Skin epidermis (tissue), 12 donors: Measurements from ENCODE around the gene IGSF3.
"Not testable (repeated sequence)": the region's sequence is repeated elsewhere in the genome, so short reads cannot be mapped to it uniquely, and the experiment has no call there.

Experiments
- H3K27ac ChIP-seq, 21 experiments: fragments of 200-600 bp; sonication (generic) in 11 of 21; one replicate each; pipeline ENCODE4 v1.5.0; 2020; ENCODE audit warnings: mild to moderate bottlenecking in 3 of 21, inconsistent platforms in 2 of 21, moderate library complexity in 2 of 21
- H3K4me3 ChIP-seq, 7 experiments: fragments of 200-600 bp; sonication (generic) in 2 of 7; one replicate each; pipeline ENCODE4 v1.5.0; 2020; ENCODE audit warnings: inconsistent platforms in 2 of 7, mild to moderate bottlenecking in 2 of 7, moderate library complexity in 1 of 7

Gene IGSF3

DNA sequence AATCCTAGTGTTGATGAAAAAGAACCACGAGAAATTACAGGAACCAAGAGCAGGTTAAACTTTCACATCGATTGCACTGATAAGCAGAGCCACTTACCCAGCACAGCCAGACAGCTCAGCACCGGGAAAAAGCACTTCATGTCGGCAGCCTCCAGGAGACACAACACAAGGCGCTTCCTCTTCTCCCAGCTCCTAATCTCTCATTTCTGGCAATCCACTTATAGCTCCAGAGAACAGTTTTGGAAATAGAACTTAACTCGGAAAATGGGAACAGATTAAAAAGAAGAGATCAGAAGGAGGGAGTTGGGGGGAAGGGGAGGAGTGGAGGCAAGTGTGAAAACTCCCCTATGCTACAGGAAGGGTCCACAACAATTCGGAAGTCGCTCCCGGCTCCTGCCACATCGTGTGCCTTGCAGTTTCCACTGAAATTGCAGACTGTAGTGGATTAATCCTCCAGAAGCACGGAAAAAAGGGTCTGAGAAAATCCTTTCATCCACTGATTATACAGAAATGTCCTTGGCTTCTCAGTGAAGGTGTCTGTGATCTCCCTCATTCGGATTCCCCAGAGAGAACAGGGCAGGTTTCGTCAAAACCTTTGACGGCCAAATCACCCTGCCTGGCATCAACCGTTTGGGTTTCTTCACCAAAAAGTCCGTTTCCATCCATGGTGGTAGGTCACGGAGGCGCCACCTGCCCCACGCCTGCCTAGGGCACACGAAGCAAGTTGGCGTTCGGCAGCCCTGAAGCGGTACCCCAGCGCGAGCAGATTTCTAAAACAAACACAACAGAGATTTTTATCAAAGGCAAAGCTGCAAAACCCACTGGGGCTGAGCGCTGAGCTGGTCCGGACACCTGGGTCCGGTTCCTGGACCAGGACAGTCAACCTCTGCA lies 1.1 kb downstream of the IGSF3 start:
- peak overlapping the region in 19 of 21 experiments; percentile 53 to 88 (median 77) for H3K27ac ChIP-seq

GRCh38 chr1:116664978-116665371 lies 2.6 kb downstream of the IGSF3 start:
- Histone ChIP-seq H3K27ac (no peak overlapping the region), H3K4me3 (peak overlapping the region in 3 of 7 experiments; percentile 60 to 84 (median 77))

More for the DNA sequence above, 1.1 kb downstream of the IGSF3 start:
- peak overlapping the region; percentile 60 to 84 (median 67) for H3K4me3 ChIP-seq

GRCh38 chr1:116664366-116664977 lies 3.1 kb downstream of the IGSF3 start:
- Histone ChIP-seq H3K4me3 (peak overlapping the region in 2 of 7 experiments; percentile 13 to 77), H3K27ac (no peak overlapping the region)

DNA sequence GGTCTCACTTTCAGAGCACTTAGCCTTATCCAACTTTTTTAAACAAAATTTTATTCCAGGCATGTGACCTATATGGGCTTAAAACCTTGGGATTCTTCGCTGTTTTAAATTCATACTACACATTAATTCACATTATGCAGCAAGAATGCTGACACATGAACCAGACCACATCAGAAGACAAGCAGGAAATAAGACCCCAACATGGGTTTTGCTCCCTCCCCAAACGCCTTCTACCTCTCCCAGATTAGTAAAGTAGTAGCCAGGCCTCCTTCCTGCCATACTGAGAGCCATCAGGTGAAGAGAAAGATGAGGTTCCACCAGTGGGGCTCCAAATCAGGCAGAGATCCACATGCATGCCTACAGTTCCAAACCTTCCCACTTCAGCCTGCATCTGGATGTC lies 3.7 kb downstream of the IGSF3 start:
- H3K4me3 ChIP-seq = peak overlapping the region in 1 of 7 experiments; percentile 13
- no peak overlapping the region for H3K27ac ChIP-seq

DNA sequence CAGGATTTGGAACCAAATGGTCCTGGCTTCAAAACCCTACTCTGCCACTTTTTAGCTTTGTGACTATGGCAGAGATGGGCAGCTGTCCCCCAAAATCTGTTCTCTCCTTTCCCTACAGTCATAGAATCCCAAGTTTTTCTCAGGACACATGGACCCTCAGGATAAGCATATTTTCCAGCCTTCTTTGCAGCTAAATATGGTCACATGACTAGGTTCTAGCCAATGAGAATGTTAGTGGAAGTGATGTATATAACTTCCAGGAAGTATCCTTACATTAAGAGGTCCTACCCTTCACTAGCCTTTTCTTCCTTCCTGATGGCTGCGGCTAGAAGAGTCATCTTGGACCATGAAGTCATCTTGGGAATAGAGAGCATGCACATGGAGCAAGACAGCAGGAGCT lies 5.9 kb downstream of the IGSF3 start:
- Histone ChIP-seq H3K4me3 (no peak overlapping the region), H3K27ac (no peak overlapping the region)

DNA sequence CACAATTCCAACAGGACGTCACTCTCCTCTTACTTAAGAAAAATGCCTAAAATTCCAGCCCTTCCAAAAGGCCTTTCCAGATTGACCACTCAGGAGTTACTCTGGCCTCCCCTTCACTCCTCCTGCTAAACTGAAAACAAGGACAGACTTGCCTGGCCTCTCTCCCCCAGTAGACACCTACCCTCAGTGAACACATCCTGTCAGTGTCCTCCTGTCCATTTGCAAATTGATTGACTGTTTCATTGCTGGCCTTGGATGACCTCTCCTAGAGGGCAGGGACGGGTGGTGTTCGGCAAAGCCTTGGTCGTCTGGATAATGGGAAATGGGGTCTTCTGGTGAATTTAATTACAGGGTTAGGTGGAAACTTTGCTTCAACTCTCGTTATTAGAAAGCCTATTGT lies 8.9 kb downstream of the IGSF3 start:
- not testable (repeated sequence) for H3K27ac ChIP-seq, H3K4me3 ChIP-seq

DNA sequence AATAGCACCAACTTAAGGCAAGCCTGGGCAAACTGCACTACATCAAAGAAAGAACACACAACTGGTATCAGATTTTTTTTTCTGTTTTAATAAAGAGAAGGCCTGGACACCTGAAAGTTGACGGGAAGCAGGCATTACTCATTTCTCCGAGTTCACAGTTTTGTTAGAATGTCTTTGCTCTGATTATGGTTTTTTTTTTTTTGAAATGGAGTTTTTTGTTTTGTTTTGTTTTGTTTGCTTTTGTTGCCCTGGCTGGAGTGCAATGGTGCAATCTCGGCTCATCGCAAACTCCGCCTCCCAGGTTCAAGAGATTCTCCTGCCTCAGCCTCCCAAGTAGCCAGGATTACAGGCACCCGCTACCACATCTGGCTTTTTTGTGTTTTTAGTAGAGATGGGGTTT lies 9.7 kb downstream of the IGSF3 start:
- not testable (repeated sequence) for H3K27ac ChIP-seq, H3K4me3 ChIP-seq

DNA sequence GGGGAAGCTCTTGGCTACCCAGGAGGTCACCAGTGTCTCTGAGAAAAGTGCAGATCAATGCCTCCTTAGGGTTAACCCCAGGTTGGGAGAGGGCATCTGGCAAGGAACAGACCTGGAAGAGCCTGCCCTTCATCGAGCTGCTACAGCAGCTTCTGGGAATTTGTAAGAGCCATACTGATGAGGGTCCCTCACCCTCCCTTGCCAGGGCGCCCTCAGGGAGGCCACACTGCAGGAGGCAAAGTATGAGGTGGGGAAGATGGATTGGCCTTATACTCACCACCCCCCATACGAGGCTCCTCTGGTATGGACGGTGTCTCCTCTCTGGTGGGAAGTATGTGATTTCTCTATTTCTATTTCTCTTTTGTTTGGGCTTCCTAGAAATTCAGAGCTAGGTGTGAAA lies 13.2 kb downstream of the IGSF3 start:
- H3K4me3 ChIP-seq = no peak overlapping the region
- H3K27ac ChIP-seq = peak overlapping the region in 1 of 21 experiments; percentile 37

GRCh38 chr1:116652598-116652997 lies 14.9 kb downstream of the IGSF3 start:
- H3K27ac ChIP-seq = peak overlapping the region in 1 of 21 experiments; percentile 52

GRCh38 chr1:116650781-116651180 lies 16.8 kb downstream of the IGSF3 start:
- not testable (repeated sequence) for H3K27ac ChIP-seq, H3K4me3 ChIP-seq

More at GRCh38 chr1:116652598-116652997, 14.9 kb downstream of the IGSF3 start:
- not testable (repeated sequence) for H3K4me3 ChIP-seq

GRCh38 chr1:116649041-116649440 lies 18.5 kb downstream of the IGSF3 start:
- H3K27ac ChIP-seq = peak overlapping the region in 1 of 21 experiments; percentile 45

DNA sequence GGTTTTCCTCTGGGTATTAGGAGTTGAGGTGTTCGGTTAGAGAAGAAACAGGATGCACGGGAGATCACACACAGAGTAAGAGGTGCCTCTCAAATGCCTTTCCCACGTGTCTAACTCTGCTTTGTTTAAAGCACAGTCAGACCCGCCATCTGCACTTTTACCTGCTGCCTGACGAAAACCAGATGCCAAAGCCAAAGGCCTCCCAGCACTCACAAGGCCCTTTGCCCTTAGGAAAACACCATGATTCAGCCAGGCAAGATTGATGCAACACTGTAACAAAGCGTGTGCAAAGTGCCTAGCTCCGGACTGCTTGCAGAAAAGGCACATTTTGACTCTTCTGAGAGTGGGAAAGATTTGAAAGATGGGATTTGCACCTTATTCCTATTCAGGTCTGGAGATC lies 19.2 kb downstream of the IGSF3 start:
- not testable (repeated sequence) for H3K4me3 ChIP-seq, H3K27ac ChIP-seq

More at GRCh38 chr1:116649041-116649440, 18.5 kb downstream of the IGSF3 start:
- H3K4me3 ChIP-seq = not testable (repeated sequence)

DNA sequence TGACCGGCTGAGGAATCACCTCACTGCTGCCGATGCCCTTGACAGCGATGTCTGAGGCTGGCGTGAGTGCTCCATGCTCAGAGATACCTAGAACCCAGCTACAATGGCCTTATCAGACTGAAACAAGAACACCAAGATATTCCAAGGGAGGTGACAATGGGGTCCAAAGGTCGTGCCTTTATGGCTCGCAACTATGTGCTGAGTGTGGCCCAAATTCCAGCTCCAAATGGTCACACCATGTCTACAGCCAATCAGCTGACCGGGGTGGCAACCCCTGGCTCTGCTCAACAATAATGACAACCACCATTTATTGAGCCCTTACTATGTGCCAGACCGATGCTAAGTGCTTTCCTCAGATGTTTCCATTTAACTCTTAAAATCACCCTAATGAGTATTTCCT lies 20.3 kb downstream of the IGSF3 start:
- not testable (repeated sequence) for H3K4me3 ChIP-seq
- peak overlapping the region in 5 of 21 experiments; percentile 34 to 53 (median 37) for H3K27ac ChIP-seq

GRCh38 chr1:116646673-116647170 lies 20.8 kb downstream of the IGSF3 start:
- H3K27ac ChIP-seq = peak overlapping the region in 6 of 21 experiments; percentile 27 to 53 (median 36)
- not testable (repeated sequence) for H3K4me3 ChIP-seq

DNA sequence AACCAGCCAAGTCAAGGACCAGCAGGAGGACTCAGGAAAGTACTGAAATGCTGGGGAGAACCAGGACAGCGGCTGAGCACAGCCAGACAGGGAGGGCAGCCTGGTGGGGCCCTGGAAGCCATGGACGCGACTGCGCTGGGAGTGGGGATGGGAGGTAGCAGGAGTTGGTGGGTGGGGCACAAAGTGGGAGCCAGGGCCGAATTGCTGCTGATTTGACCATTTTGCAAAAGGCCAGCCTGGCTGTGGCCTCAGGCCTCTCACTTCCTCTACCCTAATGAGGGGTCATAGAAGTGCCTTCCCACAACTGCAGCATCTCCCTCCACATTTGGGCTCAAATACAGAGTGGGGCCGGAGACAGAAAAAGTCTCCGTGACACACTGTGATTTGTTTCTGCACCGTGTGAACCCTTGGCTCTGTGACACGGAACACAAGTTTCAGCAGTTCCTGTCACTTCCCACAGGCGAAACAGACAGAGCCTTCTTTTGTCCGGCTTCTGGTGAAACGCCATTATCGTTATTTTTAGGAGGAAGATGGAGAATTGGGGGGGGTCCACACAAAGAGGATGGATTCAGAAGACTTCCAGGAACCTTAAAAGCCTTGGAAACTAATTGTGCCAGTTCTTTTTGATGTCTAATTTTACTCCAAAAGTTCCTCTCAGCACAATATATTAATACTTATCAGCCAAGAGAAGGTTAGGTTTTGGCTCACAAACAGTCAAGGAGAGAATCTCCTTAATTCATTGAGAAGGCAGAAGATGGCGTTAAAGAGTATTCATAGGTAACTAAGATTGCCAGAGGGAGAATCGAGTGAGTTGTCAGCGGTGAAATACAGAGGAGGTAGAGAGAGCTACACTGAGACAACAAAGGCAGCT lies 21.5 kb downstream of the IGSF3 start:
- not testable (repeated sequence) for H3K4me3 ChIP-seq
- H3K27ac ChIP-seq = peak overlapping the region in 4 of 21 experiments; percentile 27 to 44 (median 36)

GRCh38 chr1:116644993-116645392 lies 22.5 kb downstream of the IGSF3 start:
- H3K27ac ChIP-seq = not testable (repeated sequence)

GRCh38 chr1:116644096-116644495 lies 23.4 kb downstream of the IGSF3 start:
- H3K27ac ChIP-seq, H3K4me3 ChIP-seq: not testable (repeated sequence)

More at GRCh38 chr1:116644993-116645392, 22.5 kb downstream of the IGSF3 start:
- not testable (repeated sequence) for H3K4me3 ChIP-seq

DNA sequence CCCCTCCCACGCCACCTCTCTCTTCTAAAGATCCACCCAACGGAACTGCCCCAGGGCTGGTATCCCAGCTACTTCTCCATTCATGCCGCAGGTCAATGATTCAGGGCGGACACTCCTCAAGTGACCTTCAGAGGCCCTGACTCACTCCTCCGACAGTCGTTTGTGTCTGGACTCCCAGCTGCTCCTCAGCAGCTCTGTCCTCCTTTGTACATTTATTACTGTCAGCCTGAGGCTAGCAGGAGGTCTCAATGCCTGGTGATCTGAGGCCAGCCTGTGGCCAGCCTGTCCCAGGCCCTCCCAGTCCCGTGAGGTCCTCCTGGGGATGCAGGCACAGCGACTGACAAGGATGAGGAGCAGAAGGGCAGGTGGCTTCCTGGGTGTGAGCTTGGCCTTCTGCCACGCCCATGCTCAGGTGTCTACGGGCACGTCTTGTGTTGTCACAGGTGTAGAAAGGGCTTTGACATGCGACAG lies 24.2 kb downstream of the IGSF3 start:
- not testable (repeated sequence) for H3K27ac ChIP-seq, H3K4me3 ChIP-seq
